Gastrocnemius medialis (tissue), 4 donors: ENCODE results near the gene ANKRD36C. TPM values are rescaled to one million over a fixed set of nuclear protein-coding genes. Genes with fewer than 3 reads are reported as not detected.
"Not testable (repeated sequence)": the region's sequence is repeated elsewhere in the genome, so short reads cannot be mapped to it uniquely, and the experiment has no call there.

ENCODE experiments used
- ATAC-seq, 2 donors: fragments of 150-250 bp; one replicate each; pipeline ENCODE4 v1.9.1; 2016
- DNase-seq, 2 donors: peaks; one replicate each; pipeline ENCODE4 v3.0.0-alpha.2; 2019
- H3K27ac ChIP-seq, 4 donors: fragments of 200-600 bp; sonication (generic); 1 replicate in 1 of 4; 2 replicates in 3 of 4; pipeline ENCODE4 v1.5.1; 2016 to 2018; ENCODE audit warnings: mild to moderate bottlenecking in 2 of 4, moderate library complexity in 1 of 4
- H3K27me3 ChIP-seq, 3 donors: fragments of 200-600 bp; sonication (generic) in 2 of 3; 1 replicate in 1 of 3; 2 replicates in 2 of 3; pipeline versions ENCODE4 v1.5.1 to v1.6.0; 2016 to 2019; ENCODE audit warnings: mild to moderate bottlenecking in 1 of 3, moderate library complexity in 1 of 3
- H3K36me3 ChIP-seq, 2 donors: fragments of 200-600 bp; sonication (generic) in 1 of 2; one replicate each; pipeline ENCODE4 v1.5.1; 2017 to 2018
- H3K4me1 ChIP-seq, 2 donors: fragments of 200-600 bp; sonication (generic) in 1 of 2; one replicate each; pipeline ENCODE4 v1.5.1; 2016 to 2017; ENCODE audit warnings: mild to moderate bottlenecking in 2 of 2
- H3K4me3 ChIP-seq, 4 donors: fragments of 200-600 bp; sonication (generic) in 3 of 4; 1 replicate in 1 of 4; 2 replicates in 3 of 4; pipeline ENCODE4 v1.5.1; 2016 to 2019; ENCODE audit warnings: mild to moderate bottlenecking in 2 of 4
- H3K9me3 ChIP-seq, 3 donors: fragments of 200-600 bp; sonication (generic) in 2 of 3; 1 replicate in 1 of 3; 2 replicates in 2 of 3; pipeline ENCODE4 v1.5.1; 2016 to 2019
- in situ Hi-C, 4 donors: fragments of 200-750 bp; cut with MboI; loops; one replicate each; pipeline versions ENCODE4 v1.15.0 to v1.8.0; 2017; ENCODE audit warnings: low sequenced_read_pairs in 4 of 4
- intact Hi-C: fragments of 100-400 bp; cut with DNase I; formaldehyde crosslinking; loops from one replicate; pipeline ENCODE4 v1.15.1; 2023; ENCODE audit warnings: low total_unique reads
- total RNA-seq, 4 donors: library from RNA; depleted of rRNA; stranded (reverse); fragments of >200 nt; gene quantifications; one replicate each; pipeline versions ENCODE4 v1.1.0 to v1.2.3, GENCODE V29; 2016
- TF ChIP-seq, protein P1 (sequence below), 5 experiments: fragments of 450-650 bp in 3 of 5; fragments of 200-600 bp in 2 of 5; sonication (generic) in 2 of 5; IDR thresholded peaks in 4 of 5; conservative IDR thresholded peaks in 1 of 5; 1 replicate in 4 of 5; 2 replicates in 1 of 5; pipeline ENCODE4 v1.5.1; 2016 to 2019; ENCODE audit warnings: antibody characterized with exemption in 5 of 5, mild to moderate bottlenecking in 3 of 5, moderate library complexity in 3 of 5

ANKRD36C gene
- total RNA-seq, 4 donors from 2014 or later: 1.2 to 7.3 (median 1.6) TPM

DNA sequence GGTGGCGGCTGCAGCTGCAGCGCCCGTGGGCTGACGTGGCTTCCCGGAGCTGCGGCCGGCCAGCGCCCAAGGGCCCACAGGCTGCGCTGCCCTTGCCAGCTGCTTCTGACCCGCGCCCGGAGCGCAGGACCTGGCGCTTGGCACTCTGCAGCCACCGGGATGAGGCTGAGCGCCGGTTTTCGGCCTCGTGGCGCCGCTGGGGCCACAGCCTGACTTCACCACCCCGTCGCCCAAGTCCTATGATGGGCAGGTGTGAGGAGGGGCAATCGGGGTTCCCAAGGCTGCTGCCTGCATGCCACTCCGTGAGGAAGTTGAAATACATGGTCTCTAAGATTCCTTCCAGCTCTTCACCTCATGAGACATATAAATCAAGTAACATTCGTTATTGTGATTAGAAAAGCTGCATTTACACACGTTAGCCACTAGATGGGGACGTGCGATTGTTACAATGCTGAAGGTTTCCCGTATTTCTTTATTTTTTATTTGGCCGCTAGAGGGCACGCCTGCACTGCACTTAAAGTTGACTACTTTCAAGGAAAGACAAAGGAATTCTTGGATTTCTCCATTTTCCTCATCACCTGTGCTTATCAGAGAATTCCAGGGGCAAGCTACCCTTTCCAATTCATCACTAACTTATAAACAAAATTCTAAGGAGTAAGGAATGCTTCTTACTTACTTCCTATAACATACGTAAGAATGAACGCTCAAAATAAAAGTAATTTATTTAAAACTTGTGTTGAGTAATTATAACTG lies 1.1 kb upstream of the ANKRD36C start:
- TF ChIP-seq, protein P1, sequence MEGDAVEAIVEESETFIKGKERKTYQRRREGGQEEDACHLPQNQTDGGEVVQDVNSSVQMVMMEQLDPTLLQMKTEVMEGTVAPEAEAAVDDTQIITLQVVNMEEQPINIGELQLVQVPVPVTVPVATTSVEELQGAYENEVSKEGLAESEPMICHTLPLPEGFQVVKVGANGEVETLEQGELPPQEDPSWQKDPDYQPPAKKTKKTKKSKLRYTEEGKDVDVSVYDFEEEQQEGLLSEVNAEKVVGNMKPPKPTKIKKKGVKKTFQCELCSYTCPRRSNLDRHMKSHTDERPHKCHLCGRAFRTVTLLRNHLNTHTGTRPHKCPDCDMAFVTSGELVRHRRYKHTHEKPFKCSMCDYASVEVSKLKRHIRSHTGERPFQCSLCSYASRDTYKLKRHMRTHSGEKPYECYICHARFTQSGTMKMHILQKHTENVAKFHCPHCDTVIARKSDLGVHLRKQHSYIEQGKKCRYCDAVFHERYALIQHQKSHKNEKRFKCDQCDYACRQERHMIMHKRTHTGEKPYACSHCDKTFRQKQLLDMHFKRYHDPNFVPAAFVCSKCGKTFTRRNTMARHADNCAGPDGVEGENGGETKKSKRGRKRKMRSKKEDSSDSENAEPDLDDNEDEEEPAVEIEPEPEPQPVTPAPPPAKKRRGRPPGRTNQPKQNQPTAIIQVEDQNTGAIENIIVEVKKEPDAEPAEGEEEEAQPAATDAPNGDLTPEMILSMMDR (IDR thresholded peaks at IDR 0.05 in 4 of 5, conservative IDR thresholded peaks at IDR 0.05 in 1 of 5): peak; percentile 83 to 95 (median 94)
- in situ Hi-C loops, H3K9me3 ChIP-seq, H3K36me3 ChIP-seq, H3K27me3 ChIP-seq, H3K4me1 ChIP-seq: not testable (repeated sequence)
- Histone ChIP-seq H3K27ac (peak overlapping the region; percentile 87 to 92 (median 90)), H3K4me3 (peak overlapping the region; percentile 67 to 98 (median 76))
- peak; percentile 28 to 39 for DNase-seq
- intact Hi-C loops: loop anchor here (2.0 to 10.0 kb wide), 3 partner anchors 124 to 255 kb away; partner anchors contain the start of gene ADRA2B
- peak; percentile 93 to 97 for ATAC-seq

DNA sequence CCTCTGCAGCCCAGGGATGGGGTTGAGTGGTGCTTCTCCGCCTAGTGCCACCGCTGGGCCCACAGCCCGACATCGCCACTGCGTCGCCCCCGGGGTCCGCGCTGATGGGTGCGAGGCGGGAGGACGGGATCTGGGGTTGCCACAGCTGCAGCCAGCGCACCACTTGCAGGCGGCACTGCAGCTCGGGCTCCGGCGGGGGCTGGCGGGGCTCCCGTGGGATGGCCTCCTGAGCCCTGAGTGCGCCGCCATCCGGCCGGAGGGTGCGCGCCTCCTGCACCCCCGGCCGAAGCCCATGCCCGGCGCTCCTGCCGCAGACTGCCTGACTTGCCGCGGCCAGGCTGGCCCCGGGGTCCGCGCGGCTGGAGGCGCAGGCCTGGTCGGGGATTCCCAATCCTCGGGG lies 478 bp upstream of the ANKRD36C start:
- H3K4me1 ChIP-seq, DNase-seq, H3K9me3 ChIP-seq, H3K27me3 ChIP-seq, H3K36me3 ChIP-seq, in situ Hi-C loops: not testable (repeated sequence)
- intact Hi-C loops: loop anchor here (2.0 to 10.0 kb wide), 3 partner anchors 125 to 255 kb away; partner anchors contain the start of gene ADRA2B
- Histone ChIP-seq H3K27ac (peak overlapping the region; percentile 87 to 92 (median 90)), H3K4me3 (peak overlapping the region; percentile 67 to 98 (median 76))
- peak; percentile 65 to 67 for ATAC-seq

DNA sequence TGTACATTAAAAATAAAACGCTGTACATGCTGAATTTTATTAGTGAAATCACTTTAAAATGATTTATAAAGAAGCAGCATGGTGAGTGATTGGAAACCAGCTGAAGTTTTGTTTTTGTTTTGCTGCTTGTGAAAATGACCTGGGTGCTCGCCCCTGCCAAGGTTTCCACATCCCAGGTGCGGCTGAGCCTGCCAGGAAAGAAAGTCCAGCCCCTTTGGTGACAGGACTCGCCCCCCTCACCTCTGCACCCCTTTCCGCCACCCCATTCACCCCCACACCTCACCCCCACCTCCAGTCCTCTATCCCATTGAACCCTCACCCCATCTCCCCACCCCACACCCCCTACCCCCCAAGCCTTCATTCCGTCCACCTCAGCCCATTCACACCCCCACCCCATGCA lies 740 bp downstream of the ANKRD36C start:
- H3K27me3 ChIP-seq, DNase-seq, H3K9me3 ChIP-seq, ATAC-seq, in situ Hi-C loops, H3K4me1 ChIP-seq, H3K36me3 ChIP-seq: not testable (repeated sequence)
- H3K4me3 ChIP-seq: peak overlapping the region in 2 of 4 donors; percentile 28 to 69
- intact Hi-C loops: loop anchor here (5.0 to 10.0 kb wide), 2 partner anchors 184 to 256 kb away; no protein-coding TSS in a partner anchor
- peak overlapping the region in 1 of 4 donors; percentile 54 for H3K27ac ChIP-seq

DNA sequence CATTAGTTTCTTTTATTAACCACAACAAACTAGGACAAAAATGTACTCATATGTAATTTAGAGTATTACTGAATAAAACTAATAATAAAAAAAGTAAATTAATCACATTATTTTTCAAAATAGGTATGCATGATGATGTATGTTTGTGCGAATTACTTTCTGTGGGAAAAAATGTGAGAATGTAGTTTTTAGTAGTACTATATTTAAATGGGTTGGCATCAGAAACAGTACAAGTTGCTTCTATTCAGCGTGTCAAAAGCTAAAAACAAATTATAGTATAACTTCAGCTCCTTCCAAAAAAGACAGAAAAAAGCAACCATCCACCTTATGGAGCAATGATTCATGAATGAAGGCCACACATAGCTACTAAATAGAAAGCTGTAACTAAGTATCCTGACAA lies 40.0 kb downstream of the ANKRD36C start:
- DNase-seq, H3K4me3 ChIP-seq, H3K4me1 ChIP-seq, H3K27ac ChIP-seq, H3K9me3 ChIP-seq, in situ Hi-C loops, ATAC-seq, intact Hi-C loops, H3K27me3 ChIP-seq, H3K36me3 ChIP-seq: not testable (repeated sequence)

DNA sequence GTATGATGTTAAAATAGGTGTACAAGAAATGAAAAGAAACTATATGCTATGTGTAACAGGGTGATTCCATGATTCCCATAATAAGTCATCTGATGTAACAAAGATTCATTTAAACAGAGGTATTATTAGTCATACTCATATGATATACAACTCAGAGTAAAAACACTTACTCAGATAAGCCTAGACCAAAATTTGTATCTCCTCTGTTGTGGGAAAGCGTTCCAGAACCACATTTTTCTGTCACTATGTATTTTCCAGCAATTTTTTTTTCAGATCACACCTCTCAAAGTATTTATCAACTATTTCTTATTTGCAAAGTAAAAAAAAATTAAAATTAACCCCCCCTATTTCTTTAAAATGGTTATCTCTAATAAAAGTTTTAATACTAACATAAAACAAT lies 43.6 kb downstream of the ANKRD36C start:
- in situ Hi-C loops, H3K4me3 ChIP-seq, H3K27ac ChIP-seq, H3K4me1 ChIP-seq, H3K36me3 ChIP-seq, H3K9me3 ChIP-seq, H3K27me3 ChIP-seq, intact Hi-C loops, ATAC-seq, DNase-seq: not testable (repeated sequence)

DNA sequence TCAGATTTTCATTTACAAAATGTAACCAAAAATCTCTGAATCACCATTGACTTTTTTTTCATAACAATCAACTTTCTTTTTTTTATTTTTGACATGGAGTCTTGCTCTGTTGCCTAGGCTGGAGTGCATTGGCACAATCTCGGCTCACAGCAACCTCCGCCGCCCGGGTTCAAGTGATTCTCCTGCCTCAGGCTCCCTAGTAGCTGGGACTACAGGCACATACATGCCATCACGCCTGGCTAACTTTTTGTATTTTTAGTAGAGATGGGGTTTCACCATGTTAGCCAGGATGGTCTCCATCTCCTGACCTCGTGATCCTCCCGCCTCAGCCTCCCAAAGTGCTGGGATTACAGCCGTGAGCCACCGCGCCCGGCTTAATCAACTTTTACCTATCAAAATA lies 51.7 kb downstream of the ANKRD36C start:
- in situ Hi-C loops, H3K4me1 ChIP-seq, DNase-seq, intact Hi-C loops, ATAC-seq, H3K27me3 ChIP-seq, H3K4me3 ChIP-seq, H3K36me3 ChIP-seq, H3K27ac ChIP-seq, H3K9me3 ChIP-seq: not testable (repeated sequence)

DNA sequence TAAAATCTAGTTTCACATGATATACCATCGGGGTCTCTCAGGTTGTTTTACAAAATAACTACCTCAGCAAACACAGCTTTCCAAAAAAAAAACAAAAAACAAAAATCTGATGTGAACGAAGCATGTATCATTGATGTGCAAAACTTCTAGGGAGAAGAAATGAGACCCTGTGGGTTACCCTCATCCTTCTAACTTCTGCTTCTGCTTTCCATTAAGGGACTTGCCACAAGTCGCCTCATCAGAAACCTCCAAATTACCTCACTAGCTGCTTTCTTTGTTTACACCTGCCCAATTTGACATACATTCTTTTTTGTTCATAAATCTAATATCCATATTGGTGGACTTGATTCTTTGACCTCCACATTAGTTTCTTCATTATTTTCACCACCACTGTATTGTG lies 60.9 kb downstream of the ANKRD36C start:
- H3K9me3 ChIP-seq, H3K27ac ChIP-seq, H3K27me3 ChIP-seq, DNase-seq, H3K4me3 ChIP-seq, ATAC-seq, H3K4me1 ChIP-seq, intact Hi-C loops, H3K36me3 ChIP-seq, in situ Hi-C loops: not testable (repeated sequence)

DNA sequence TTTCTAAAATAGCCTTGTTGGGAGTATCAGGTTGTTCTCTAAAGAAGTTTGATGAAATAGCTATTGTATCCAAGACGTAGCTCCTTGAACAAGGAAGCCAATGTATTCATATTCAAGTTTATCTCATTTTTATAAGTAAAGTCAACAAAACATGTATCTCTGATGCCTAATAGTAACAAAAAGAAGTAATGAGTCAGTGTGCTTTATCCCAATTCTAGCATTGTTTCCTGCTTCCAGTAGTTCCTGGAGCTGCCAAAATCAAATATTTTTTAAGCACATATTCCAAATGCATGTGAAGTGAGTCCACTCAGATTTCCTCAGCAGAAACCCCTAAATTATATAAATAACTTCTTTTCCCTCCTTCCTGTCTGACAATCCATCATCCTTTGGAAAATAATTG lies 74.6 kb downstream of the ANKRD36C start:
- ATAC-seq, intact Hi-C loops, in situ Hi-C loops, H3K9me3 ChIP-seq, H3K27me3 ChIP-seq, DNase-seq, H3K27ac ChIP-seq, H3K4me1 ChIP-seq, H3K4me3 ChIP-seq: not testable (repeated sequence)
- H3K36me3 ChIP-seq: peaks cover 0 to 27% of the 10 kb centered on the region in 2 donors

DNA sequence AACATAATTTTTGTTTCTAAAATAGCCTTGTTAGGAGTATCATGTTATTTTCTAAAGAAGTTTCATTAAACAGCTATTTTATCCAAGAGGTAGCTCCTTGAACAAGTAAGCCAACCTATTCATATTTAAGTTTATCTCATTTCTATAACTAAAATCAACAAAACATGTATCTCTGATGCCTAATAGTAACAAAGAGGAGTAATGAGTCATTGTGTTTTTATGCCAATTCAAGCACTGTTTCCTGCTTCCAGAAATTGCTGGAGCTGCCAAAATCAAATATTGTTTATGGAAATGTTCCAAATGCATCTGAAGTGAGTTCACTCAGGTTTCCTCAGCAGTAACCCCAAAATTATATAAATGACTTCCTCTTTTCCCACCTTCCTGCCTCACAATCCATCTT lies 76.5 kb downstream of the ANKRD36C start:
- in situ Hi-C loops, ATAC-seq, H3K27ac ChIP-seq, DNase-seq, H3K4me1 ChIP-seq, H3K4me3 ChIP-seq, H3K9me3 ChIP-seq, intact Hi-C loops, H3K27me3 ChIP-seq: not testable (repeated sequence)
- peaks cover 0 to 27% of the 10 kb centered on the region in 2 donors for H3K36me3 ChIP-seq

DNA sequence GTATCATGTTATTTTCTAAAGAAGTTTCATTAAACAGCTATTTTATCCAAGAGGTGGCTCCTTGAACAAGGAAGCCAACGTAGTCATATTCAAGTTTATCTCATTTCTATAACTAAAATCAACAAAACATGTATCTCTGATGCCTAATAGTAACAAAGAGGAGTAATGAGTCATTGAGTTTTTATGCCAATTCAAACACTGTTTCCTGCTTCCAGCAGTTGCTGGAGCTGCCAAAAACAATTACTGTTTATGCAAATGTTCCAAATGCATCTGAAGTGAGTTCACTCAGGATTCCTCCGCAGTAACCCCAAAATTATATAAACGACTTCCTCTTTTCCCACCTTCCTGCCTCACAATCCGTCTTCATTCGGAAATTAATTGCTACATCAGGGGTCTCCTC lies 80.2 kb downstream of the ANKRD36C start:
- H3K4me1 ChIP-seq, ATAC-seq, H3K9me3 ChIP-seq, H3K36me3 ChIP-seq, in situ Hi-C loops, H3K27ac ChIP-seq, H3K4me3 ChIP-seq, DNase-seq, intact Hi-C loops, H3K27me3 ChIP-seq: not testable (repeated sequence)

DNA sequence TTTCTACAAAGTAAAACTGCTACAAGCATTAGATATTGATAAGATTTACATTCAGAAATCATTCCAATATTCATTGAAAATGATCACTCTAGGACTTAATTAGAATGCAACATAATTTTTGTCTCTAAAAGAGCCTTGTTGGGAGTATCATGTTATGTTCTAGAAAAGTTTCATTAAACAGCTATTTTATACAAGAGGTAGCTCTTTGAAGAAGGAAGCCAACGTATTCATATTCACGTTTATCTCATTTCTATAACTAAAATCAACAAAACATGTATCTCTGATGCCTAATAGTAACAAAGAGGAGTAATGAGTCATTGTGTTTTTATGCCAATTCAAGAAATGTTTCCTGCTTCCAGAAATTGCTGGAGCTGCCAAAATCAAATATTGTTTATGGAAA lies 97.2 kb downstream of the ANKRD36C start:
- H3K27ac ChIP-seq, H3K4me3 ChIP-seq, H3K9me3 ChIP-seq, in situ Hi-C loops, intact Hi-C loops, DNase-seq, H3K4me1 ChIP-seq, ATAC-seq, H3K36me3 ChIP-seq, H3K27me3 ChIP-seq: not testable (repeated sequence)
